HG03439 (cell line): ENCODE data around the gene IGFBP3.

Experiments used
- ATAC-seq: cut with Tn5 transposase; IDR thresholded peaks from one replicate; pipeline ENCODE4 v1.9.1; 2021; ENCODE audit warnings: mild to moderate bottlenecking, moderate library complexity; ENCODE audit not compliant: unreplicated experiment

IGFBP3 gene

DNA sequence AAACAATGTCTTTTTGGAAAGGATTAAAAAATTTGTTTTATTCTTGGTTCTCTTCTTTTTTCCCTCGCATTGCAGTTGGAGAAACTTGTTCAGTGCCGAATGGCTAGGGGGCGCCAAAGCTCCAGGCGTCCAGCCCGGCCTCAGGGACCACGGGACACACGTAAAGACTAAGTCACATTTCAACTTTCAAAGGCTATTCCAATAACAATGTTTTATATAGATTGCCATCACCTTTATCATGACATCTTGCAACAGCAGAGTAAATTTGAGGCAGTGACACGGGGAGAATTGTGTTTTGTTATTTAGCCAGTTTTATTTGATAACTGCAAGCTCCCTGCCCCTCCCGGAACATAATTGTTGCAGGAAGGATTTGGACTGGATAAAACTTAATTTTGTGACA, 2.2 kb upstream of the IGFBP3 start:
- no peak for ATAC-seq

DNA sequence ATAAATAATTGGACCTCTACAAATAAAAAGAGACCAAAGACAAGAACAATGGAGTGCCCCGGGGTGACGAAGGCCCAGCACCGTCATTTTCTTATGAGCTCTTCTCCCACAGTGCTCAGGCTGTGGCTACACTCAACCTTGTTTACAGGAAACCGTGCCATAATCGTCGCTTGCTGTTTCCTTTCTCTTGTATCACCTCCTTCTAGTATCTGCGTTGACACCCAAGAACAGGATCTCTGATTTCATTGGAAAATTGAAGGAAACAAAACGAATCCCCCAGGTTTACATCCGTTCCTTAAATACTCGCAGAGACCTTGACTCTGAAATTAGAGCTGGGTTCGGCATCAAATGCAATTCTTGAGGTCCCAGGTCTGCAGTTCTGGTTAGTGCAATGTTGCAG, 1.7 kb upstream of the IGFBP3 start:
- ATAC-seq, result no peak

DNA sequence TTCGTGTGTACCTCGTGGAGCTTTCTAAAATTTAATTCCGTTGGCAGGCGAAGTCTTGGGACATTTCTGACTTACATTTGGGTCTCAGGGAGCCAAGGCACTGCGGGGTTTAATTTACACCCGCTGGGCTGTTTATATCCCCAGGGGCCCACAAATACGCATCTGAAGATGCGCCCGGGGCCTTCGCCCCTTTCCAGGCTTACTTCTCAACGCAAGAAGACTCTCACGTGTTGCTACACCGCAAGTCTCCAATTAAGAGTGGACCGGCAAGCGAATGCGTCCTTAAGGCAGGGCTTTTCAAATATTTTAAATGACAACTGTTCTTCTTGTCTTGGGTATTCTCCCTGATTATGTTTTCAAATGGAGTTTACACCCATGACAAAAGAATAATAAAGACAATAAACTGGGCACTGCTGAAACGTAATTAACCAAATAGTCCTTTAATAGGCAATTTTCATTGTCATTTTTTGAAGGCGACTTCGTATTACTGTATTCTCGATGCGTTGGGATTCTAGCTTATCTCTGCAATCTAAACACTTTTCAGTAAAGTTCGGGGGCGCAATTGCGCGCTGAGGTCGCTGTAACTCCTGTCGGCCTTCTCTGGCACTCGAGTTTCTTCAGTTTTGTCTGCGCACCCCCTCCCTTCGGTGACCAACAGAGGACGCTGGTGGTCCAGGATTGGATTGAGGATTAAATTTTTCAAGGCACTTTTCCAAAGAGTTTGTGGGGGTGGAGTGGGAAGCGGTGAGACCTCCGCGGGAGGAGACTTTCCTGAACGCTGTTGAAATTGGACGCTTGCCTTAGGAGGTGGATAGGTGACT, 837 bp upstream of the IGFBP3 start:
- no peak for ATAC-seq

DNA sequence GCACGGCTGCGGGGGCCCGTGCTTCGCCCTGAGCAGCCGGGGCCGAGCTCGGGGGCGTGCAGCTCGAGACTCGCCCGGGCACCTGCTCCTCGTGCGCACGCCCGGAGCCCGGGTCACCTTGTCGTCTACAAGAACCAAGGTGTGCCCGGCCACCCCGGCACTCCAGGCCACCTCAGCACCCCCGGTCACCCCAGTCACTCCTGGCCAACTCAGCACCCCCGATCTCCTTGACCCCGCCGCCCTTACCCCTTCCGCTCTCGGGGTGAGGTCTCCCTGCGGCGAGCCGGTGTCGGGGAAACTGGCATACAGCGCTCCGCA, 268 bp upstream of the IGFBP3 start:
- ATAC-seq, result no peak

DNA sequence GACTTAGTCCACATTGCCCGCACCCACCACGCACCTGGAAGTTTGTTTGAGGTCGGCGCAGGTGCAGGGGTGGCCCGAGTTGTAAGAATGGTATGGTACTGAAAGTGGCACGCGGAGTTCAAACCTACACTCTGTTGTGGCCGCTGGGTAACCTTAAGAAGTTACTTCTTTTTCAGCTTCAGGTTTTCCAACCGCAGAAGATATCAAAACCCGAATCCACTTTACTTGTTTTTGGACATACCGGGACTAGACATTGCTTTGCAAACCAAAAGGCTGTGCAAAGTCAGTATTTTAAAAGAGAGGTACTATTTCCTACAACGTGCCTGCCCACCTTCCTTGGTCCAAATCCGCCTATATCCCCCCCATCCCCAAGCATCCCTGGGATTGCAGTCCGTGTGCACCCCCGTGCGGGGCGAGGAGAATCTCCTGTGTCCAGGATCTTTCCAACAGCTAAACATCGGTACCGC, 1.0 kb downstream of the IGFBP3 start:
- no peak for ATAC-seq

DNA sequence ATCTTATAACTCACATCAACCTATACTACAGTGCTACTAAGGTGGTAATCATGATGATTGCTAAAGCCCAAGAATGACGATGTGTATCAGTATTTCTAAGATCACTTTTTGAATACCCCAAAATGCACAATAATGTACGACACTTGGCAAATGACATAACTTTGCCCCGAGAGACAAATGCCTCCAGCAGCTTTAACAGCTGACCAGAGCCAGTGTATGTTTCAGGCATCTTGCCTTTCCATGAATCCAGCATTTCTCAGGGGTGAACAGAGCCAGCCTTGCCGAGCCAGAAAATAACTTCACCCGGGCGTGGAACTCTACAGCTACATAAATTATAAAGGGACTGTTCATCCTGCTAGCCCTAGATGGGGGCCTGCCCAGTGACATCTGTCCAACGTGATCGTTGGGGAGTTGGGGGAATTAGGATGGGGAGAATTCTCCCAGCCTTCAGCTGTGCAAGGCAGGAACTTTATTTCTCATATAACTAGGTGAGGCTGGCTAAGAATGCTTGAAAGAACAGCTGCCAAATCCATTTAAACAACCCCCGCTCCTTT, 1.8 kb downstream of the IGFBP3 start:
- no peak for ATAC-seq

DNA sequence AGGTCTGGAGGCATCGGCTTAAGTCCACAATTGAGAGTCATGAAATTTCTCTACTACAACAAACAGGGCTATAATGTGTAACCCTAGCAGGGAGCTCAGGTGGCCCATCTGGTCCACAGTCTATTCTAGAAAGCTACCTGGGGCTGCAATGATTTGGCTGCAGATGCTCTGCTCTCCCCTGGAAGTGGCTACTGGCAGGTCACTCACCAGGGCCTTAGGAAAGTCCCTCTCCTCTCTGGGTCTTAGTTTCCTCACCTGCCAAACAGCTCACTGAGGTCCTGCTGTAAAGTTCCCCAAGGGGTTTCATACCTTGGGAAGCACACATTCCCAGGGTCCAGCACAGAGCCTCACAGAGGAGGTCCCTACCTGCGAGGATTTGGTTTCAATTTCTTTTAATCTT, 2.5 kb downstream of the IGFBP3 start:
- no peak for ATAC-seq

DNA sequence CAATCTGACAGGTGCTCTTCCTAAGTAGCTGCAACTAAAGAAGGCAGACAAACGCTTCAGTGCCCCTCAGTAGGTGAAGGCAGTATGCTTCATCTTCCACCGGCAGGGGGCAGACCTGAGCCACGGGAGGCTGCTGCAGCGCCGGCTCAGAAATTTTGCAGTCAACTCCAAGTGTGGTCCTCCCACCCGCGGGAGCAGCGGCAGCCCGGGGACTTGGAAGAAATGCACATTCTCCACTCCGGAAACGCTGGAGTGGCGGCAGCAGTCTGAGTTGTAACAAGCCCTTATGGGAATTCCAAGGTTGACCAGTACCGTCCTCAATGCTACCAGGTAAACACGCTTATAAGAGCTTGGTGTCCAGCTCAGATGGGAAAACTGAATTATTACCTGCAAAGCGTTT, 3.4 kb downstream of the IGFBP3 start:
- ATAC-seq, result no peak

DNA sequence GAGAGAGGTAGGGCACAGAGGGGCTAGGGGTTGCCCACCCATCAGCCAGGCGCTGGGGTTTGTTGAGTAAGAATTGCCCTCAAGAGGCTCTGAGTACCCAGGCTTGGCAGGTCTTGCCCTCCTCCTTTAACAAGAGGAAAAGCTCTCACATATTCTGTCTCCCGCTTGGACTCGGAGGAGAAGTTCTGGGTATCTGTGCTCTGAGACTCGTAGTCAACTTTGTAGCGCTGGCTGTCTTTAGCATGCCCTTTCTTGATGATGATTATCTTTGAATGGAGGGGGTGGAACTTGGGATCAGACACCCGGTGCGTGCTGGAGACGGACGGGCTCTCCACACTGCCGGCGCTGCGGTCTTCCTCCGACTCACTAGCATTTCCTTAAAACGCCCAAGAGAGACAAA, 4.0 kb downstream of the IGFBP3 start:
- ATAC-seq, result no peak

DNA sequence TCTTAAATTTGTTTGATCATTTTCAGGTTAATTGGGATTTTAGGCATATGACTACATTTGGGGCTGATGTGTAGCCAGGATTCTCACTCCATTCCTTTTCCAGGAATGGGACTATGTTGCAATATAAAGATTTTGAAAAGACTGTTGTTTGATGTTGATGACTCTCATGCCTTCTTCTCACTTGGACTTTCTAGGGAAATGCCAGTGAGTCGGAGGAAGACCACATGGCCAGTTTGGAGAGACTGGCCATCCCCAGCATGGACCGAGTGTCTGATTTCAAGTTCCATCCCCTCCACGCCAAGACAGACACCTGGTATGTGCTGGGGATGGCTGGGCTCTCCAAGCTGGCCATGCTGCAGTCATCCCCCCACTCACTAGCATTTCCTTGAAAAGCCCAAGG, 5.5 kb downstream of the IGFBP3 start:
- ATAC-seq, result no peak

DNA sequence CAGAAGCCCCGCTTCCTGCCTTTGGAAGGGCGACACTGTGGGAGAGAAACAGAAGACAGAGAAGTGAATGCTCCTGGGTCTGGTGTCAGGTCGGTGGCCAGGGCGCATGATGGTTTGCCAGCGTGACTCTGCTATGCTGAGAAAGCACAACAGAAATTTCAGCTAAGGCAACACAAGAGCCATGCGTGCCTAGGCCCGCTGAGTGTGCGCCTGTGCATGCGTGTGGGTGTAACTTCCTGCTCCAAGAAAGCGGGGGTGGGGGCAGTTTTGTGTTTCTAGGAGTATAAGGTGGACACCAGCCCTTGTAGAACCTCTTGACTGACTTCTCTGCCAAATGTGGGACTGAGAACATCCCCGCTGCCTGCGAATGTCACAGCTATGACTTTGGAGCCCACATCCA, 6.2 kb downstream of the IGFBP3 start:
- ATAC-seq, result no peak

DNA sequence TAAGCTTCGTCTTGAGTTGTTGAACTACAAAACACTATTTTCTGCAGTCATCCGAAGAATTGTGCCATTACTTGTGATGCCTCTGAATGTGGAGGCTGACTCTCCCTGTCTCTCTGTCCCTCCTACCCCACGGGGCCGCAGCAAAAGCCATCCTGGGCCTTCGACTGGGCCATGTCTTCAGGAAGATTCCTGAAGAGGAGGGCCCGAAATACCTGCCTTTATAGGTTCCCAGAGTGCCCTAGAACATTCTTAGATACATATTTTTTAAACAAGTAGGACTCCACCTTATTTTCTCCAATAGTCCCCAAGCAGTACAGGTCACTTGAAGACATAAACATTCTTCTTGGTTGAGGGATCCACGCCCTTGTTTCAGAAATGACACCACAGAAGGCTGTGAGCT, 8.1 kb downstream of the IGFBP3 start:
- ATAC-seq, result no peak

DNA sequence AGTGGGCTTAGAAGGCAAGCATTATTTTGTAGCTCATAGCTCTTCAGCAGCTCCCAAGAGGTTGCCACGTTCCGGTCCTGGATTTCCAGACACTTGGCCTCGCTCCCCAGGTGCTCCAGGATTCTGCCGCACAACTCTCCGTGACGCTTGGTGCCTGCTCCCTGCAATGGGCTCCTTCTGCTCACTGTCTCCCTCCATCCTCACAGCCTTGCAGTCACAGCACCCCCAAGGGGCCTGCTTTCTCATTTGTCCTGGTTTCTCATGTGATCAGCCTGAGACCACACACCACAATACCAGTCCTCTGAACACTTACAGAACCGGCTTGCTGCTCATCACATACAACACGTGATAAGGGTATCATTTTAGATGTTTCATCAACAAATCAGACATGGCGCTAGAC, 9.8 kb downstream of the IGFBP3 start:
- no peak for ATAC-seq

DNA sequence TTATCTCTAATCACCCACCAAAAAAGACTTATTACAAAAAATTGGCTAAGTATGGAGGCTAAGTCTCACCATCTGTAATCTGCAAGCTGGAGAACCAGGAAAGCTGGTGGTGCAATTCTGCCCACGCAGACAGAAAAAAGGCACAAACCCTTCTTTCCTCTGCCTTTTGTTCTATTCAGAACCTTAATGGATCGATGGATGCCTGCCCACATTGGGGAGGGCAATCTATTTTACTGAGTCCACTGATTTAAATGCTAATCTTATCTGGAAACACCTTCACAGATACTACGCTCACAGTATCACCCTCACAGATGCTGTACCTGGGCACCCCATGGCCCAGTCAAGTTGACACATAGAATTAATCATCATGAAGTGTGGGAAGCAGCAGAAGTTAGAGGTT, 10.2 kb downstream of the IGFBP3 start:
- ATAC-seq, result no peak

DNA sequence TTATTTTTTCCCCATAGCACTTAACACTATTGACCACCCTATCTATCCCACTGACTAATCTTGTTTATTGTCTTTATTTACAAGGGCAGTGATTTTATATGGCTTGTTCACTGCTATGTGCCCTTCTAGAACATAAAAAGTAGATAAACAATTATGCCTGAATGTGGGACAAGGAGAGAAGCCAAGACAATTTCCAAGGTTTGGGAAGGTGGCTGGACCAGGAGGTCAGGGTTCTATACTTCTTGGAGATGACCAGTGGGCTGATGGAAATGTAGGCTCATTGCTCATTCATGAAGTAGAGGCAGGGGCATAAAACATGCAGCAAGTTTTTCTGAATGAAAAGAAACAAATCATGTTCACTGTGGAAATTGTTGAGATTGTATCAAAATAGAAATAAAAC, 11.5 kb downstream of the IGFBP3 start:
- ATAC-seq, result no peak

DNA sequence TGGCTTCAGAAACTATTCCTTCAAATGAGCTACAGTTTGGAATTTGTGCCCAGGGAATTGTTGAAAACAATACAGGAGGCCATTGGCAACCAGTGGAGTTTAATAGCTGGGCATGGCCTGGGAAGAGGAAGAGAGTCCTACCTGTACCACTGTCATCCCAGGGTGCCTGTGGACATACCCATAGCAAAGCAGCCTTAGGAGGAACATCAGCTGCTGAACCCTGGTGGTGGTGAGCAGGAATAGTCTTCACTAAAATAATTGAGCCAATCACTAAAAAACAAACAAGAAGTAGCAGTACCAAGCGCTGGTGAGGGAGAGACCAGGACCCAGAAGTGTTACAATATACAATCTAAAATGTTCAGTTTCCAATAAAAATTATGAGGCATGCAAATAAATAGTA, 18.3 kb downstream of the IGFBP3 start:
- no peak for ATAC-seq

DNA sequence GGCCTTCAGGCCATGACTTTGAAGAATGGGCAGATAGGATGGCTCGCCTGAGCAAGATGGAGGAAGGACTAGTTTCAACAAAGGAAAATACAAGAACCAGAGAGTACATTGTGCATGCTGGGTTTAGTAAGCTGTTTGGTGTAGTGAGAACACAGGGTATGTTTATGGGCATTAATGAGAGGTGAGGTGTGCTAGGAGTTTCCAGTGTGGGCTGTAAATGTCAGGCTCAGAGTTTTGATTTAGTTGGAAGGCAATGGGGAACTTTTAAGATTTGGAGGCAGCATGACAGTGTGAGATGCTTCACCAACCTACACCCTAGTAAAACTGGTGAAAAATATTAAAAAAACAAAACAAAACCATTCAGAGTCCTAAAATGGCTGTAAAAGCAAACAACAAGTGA, 19.5 kb downstream of the IGFBP3 start:
- ATAC-seq, result no peak

DNA sequence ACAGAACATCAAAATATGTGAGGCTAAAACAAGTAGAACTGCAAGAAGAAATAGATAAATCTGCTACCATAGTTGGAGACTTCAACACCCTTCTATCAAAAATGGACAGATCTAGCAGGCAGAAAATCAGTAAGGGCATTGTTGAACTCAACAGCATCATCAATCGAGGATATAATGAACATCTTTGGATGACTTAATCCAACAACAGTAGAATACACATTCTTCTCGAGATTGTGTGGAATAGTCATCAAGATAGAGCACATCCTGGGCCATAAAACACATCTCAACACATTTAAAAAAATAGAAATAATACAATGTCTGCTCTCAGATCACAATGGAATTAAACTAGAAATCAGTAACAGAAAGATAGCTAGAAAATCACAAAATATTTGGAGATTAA, 22.9 kb downstream of the IGFBP3 start:
- no peak for ATAC-seq

DNA sequence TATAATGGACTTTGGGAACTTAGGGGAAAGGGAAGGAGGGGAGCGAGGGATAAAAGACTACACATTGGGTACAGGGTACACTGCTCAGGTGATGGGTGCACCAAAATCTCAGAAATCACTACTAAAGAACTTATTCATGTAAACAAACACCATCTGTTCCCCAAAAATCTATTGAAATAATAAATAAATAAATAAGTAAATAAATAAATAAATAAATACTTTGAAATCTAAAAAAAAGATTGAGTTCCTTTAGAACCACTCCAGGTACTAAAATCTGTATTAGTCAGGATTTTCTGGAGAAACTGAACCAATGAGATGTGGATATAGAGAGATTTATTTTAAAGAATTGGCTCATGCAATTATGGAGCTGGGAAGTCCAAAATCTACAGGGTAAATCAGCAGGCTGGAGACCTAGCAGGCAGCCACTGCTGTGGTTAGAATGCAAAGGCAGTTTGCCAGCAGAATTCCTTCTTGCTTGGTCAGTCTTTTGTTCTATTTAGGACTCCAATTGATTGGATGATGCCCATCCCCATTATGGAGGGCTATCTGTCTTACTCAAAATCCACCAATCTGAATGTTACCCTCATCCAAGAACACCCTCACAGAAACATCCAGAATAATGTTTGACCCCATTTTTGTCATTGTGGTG, 23.9 kb downstream of the IGFBP3 start:
- no peak for ATAC-seq

DNA sequence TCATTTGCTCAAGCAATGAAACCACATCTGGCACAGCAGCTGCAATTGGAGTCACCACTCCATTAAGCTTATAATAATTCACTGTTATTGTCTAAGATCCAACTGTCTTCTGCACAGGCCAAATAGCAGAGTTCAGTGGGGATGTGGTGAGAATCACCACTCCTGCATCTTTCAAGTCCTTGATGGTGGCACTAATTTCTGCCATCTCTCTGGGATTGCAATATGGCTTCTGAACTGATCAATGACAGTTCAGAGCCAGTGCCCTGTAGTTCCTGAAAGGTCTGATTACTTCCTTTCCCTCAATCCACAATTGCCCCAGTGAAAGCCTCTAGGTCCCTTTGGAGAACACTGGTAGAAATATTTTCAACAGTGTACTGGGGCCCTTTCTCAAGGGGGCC, 26.4 kb downstream of the IGFBP3 start:
- no peak for ATAC-seq

DNA sequence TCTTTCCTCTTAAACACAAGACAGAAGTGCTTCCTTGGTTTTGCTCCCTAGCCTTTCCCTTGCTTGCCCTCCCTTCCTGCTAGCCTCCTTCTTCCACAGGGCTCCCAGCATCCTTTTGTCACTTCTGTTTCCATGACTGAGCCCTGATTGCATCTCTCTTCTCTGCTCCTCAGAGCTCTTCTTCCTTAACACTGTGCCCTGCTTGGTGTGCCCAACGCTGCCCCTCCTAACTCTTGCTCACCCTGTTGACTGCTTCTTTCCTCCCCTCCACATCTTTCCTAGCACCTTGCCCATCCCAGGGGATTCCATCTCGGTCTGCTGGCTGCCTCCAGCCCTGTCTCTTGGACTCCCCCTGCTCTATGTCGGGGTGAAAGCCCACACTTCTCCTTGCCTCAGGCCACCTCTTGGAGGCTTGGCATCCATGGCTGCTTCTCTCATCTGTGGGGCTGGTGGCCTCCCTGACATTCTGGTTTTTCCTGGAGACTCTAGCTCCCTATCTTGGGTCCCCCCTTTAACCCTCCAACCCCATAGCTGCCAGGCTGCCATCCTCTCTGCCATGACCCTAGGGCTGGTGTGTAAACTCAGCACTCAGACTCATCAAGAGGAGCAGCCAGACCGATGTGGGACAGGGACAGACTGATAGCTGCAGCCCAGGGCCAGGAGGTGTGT, 26.9 kb downstream of the IGFBP3 start:
- ATAC-seq, result no peak
